WTC11 (cell line): ENCODE measurements around the gene CCDC39. TPM values are rescaled to one million over a fixed set of nuclear protein-coding genes. Genes with fewer than 3 reads are reported as not detected.
"Not testable (repeated sequence)": the region's sequence is repeated elsewhere in the genome, so short reads cannot be mapped to it uniquely, and the experiment has no call there.

Source experiments
- ATAC-seq: fragments of 200-7000 bp; cut with Tn5 transposase; 2 replicates; pipeline ENCODE4 v1.10.0; 2021; ENCODE audit warnings: mild to moderate bottlenecking, moderate library complexity
- CTCF ChIA-PET: fragments of 300-600 bp; sonication (Branson Sonifier 250); formaldehyde crosslinking; loops from one replicate; lab custom pipeline; 2021; ENCODE audit warnings: antibody characterized with exemption; lab: Charles Lee
- POLR2A ChIA-PET: fragments of 350-600 bp; sonication (Branson Sonifier 250); formaldehyde crosslinking; loops from one replicate; lab custom pipeline; 2021; ENCODE audit warnings: antibody characterized with exemption; lab: Charles Lee
- DNase-seq: peaks from one replicate; pipeline ENCODE4 v3.0.0; 2021; ENCODE audit warnings: low spot score
- H3K27ac Mint-ChIP-seq: 2 replicates; pipeline ENCODE4 v1.8.0; 2021; ENCODE audit warnings: mixed read lengths
- H3K27me3 Mint-ChIP-seq: 2 replicates; pipeline ENCODE4 v1.8.0; 2021; ENCODE audit warnings: low read depth, mild to moderate bottlenecking, moderate library complexity, mixed read lengths
- H3K36me3 Mint-ChIP-seq: 2 replicates; pipeline ENCODE4 v1.8.0; 2021; ENCODE audit warnings: mixed read lengths
- H3K4me1 Mint-ChIP-seq: 2 replicates; pipeline ENCODE4 v1.8.0; 2022; ENCODE audit warnings: mixed read lengths
- H3K4me3 Mint-ChIP-seq: 2 replicates; pipeline ENCODE4 v1.8.0; 2021; ENCODE audit warnings: mild to moderate bottlenecking, moderate library complexity, mixed read lengths
- H3K9me3 Mint-ChIP-seq: 2 replicates; pipeline ENCODE4 v1.8.0; 2021; ENCODE audit warnings: mixed read lengths
- ATF3 ChIP-seq: sonication (generic); formaldehyde crosslinking; conservative IDR thresholded peaks from 2 replicates; pipeline ENCODE4 v1.8.1; 2022; ENCODE audit warnings: mild to moderate bottlenecking, missing genetic modification reagents
- ELF4 ChIP-seq: sonication (generic); formaldehyde crosslinking; IDR thresholded peaks from 2 replicates; pipeline ENCODE4 v1.8.1; 2022; ENCODE audit warnings: low read depth, mild to moderate bottlenecking, moderate library complexity, missing genetic modification reagents
- FOXP4 ChIP-seq: sonication (generic); formaldehyde crosslinking; IDR thresholded peaks from 2 replicates; pipeline ENCODE4 v1.8.0; 2022; ENCODE audit warnings: mild to moderate bottlenecking, missing genetic modification reagents
- HMGA2 ChIP-seq: fragments of 250-450 bp; sonication (Bioruptor Pico); IDR thresholded peaks from 2 replicates; pipeline ENCODE4 v1.4.0; 2021; ENCODE audit warnings: mild to moderate bottlenecking, moderate library complexity
- IRF1 ChIP-seq: sonication (generic); formaldehyde crosslinking; IDR thresholded peaks from 2 replicates; pipeline ENCODE4 v1.8.0; 2023; ENCODE audit warnings: missing genetic modification reagents
- JAZF1 ChIP-seq: fragments of 250-450 bp; sonication (Bioruptor Pico); IDR thresholded peaks from 2 replicates; pipeline ENCODE4 v1.9.0; 2021; ENCODE audit warnings: moderate library complexity, mild to moderate bottlenecking, inconsistent platforms
- JUN ChIP-seq: sonication (generic); formaldehyde crosslinking; IDR thresholded peaks from 2 replicates; pipeline ENCODE4 v1.8.0; 2023; ENCODE audit warnings: mild to moderate bottlenecking, missing genetic modification reagents
- PRRX2 ChIP-seq: fragments of 250-450 bp; sonication (Bioruptor Pico); IDR thresholded peaks from 2 replicates; pipeline ENCODE4 v1.8.0; 2021; ENCODE audit warnings: mild to moderate bottlenecking
- ZNF423 ChIP-seq: fragments of 250-450 bp; sonication (Bioruptor Pico); IDR thresholded peaks from 2 replicates; pipeline ENCODE4 v2.1.2; 2022; ENCODE audit warnings: mild to moderate bottlenecking, moderate library complexity
- ZNF425 ChIP-seq: fragments of 250-450 bp; sonication (Bioruptor Pico); conservative IDR thresholded peaks from 2 replicates; pipeline ENCODE4 v1.9.0; 2021; ENCODE audit warnings: mild to moderate bottlenecking
- total RNA-seq: library from RNA; stranded (reverse); gene quantifications from 3 replicates; pipeline ENCODE4 v1.2.3, GENCODE V29; 2021
- TF ChIP-seq, protein P1 (sequence below): sonication (generic); formaldehyde crosslinking; IDR thresholded peaks from 2 replicates; pipeline ENCODE4 v1.8.1; 2022; ENCODE audit warnings: mild to moderate bottlenecking, missing genetic modification reagents, moderate library complexity, borderline replicate concordance
- TF ChIP-seq, protein P2 (sequence below): sonication (generic); formaldehyde crosslinking; IDR thresholded peaks from 2 replicates; pipeline ENCODE4 v1.8.0; 2022; ENCODE audit warnings: missing genetic modification reagents
- TF ChIP-seq, protein P3 (sequence below): sonication (generic); formaldehyde crosslinking; IDR thresholded peaks from 2 replicates; pipeline ENCODE4 v1.8.0; 2022; ENCODE audit warnings: mild to moderate bottlenecking, missing genetic modification reagents

The CCDC39 gene
- total RNA-seq, 1 experiment from 2014 or later, result not detected

DNA sequence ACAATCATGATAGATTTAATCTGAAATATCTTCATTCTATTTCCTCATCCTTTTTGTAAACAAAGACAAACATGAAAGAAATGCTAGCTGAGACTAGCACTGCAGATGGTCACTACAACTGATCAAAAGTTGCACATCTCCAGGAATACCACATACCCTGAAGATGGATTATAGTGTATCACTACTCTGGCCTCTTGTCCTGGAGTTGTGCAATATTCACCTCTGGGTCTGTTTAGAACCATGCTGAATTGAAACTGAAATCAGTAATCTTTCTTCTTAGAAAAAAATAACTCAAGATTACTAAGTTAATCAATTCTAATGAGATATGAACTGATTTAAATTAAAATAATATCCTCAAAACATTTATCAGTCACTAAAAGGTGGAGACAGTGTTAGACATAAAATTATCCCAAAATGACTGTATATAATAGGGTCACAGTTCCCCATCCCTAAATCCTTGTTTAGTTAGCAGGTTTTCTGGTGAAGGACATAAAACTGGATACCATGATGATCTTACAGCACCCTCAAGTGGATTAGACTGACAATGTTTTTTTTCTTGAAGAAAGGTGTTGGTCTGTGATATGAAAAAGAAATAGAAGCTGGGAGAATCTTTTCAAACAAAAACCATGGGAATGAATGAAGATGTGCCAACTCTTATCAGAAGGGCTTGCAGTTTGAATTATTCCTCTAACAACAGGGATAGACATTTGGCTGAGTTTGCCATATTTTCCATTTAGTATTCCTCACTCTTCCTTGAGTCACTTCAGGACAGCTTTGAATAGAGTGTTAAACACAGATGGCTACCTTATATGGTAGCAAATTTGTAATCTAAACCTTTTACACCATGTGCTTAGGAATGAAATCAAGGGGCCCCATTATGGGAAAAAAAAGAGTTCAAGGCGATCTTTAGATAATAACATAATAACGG lies 84.4 kb downstream of the CCDC39 start:
- TF ChIP-seq HMGA2 (CRISPR knock-in tag), result no peak
- no peak for TF ChIP-seq JUN (CRISPR knock-in tag)
- TF ChIP-seq FOXP4 (CRISPR knock-in tag), result no peak
- TF ChIP-seq, protein P1, sequence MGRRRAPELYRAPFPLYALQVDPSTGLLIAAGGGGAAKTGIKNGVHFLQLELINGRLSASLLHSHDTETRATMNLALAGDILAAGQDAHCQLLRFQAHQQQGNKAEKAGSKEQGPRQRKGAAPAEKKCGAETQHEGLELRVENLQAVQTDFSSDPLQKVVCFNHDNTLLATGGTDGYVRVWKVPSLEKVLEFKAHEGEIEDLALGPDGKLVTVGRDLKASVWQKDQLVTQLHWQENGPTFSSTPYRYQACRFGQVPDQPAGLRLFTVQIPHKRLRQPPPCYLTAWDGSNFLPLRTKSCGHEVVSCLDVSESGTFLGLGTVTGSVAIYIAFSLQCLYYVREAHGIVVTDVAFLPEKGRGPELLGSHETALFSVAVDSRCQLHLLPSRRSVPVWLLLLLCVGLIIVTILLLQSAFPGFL (CRISPR knock-in tag), result no peak
- no peak for TF ChIP-seq ELF4 (CRISPR knock-in tag)
- no peak for TF ChIP-seq ZNF423 (CRISPR knock-in tag)
- no peaks in the 10 kb centered on the region for H3K9me3 Mint-ChIP-seq
- ATAC-seq (peak; percentile 41; the same call in 1 of the 2 replicates), DNase-seq (no peak)
- CTCF ChIA-PET, result interaction anchor here (0.6 to 2.2 kb wide), 11 partner anchors 9 to 827 kb away, joined by 3 to 14 read pairs (median 5); no protein-coding TSS in a partner anchor
- no peaks in the 10 kb centered on the region for H3K36me3 Mint-ChIP-seq
- no peaks in the 10 kb centered on the region for H3K4me1 Mint-ChIP-seq
- H3K27me3 Mint-ChIP-seq, result peaks cover 28% of the 10 kb centered on the region
- POLR2A ChIA-PET, result interaction anchor here (0.6 kb wide), 1 partner anchor 783 kb away, joined by 3 read pairs; no protein-coding TSS in a partner anchor
- H3K4me3 Mint-ChIP-seq, result no peak overlapping the region
- no peak overlapping the region for H3K27ac Mint-ChIP-seq

- H3K27me3 Mint-ChIP-seq, result peaks cover 16% of the 10 kb centered on the region
- H3K27ac Mint-ChIP-seq, H3K4me1 Mint-ChIP-seq, POLR2A ChIA-PET, H3K9me3 Mint-ChIP-seq, H3K36me3 Mint-ChIP-seq, CTCF ChIA-PET, DNase-seq, ATAC-seq, H3K4me3 Mint-ChIP-seq: not testable (repeated sequence)
Measured at GRCh38 chr3:180593631-180594030, 85.7 kb downstream of the CCDC39 start.

- Mint-ChIP-seq H3K27ac (no peak overlapping the region), H3K4me3 (no peak overlapping the region), H3K9me3 (no peaks in the 10 kb centered on the region), H3K36me3 (no peaks in the 10 kb centered on the region), H3K27me3 (no peaks in the 10 kb centered on the region), H3K4me1 (peaks cover 4% of the 10 kb centered on the region)
- DNase-seq, result no peak
- no peak for ATAC-seq
- CTCF ChIA-PET, result no interaction called here
- POLR2A ChIA-PET, result no interaction called here
- TF ChIP-seq, protein P2, sequence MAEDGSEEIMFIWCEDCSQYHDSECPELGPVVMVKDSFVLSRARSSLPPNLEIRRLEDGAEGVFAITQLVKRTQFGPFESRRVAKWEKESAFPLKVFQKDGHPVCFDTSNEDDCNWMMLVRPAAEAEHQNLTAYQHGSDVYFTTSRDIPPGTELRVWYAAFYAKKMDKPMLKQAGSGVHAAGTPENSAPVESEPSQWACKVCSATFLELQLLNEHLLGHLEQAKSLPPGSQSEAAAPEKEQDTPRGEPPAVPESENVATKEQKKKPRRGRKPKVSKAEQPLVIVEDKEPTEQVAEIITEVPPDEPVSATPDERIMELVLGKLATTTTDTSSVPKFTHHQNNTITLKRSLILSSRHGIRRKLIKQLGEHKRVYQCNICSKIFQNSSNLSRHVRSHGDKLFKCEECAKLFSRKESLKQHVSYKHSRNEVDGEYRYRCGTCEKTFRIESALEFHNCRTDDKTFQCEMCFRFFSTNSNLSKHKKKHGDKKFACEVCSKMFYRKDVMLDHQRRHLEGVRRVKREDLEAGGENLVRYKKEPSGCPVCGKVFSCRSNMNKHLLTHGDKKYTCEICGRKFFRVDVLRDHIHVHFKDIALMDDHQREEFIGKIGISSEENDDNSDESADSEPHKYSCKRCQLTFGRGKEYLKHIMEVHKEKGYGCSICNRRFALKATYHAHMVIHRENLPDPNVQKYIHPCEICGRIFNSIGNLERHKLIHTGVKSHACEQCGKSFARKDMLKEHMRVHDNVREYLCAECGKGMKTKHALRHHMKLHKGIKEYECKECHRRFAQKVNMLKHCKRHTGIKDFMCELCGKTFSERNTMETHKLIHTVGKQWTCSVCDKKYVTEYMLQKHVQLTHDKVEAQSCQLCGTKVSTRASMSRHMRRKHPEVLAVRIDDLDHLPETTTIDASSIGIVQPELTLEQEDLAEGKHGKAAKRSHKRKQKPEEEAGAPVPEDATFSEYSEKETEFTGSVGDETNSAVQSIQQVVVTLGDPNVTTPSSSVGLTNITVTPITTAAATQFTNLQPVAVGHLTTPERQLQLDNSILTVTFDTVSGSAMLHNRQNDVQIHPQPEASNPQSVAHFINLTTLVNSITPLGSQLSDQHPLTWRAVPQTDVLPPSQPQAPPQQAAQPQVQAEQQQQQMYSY, result no peak
- no peak for TF ChIP-seq IRF1
- no peak for TF ChIP-seq ZNF425 (CRISPR knock-in tag)
- TF ChIP-seq ATF3 (CRISPR knock-in tag), result no peak
- TF ChIP-seq, protein P3, sequence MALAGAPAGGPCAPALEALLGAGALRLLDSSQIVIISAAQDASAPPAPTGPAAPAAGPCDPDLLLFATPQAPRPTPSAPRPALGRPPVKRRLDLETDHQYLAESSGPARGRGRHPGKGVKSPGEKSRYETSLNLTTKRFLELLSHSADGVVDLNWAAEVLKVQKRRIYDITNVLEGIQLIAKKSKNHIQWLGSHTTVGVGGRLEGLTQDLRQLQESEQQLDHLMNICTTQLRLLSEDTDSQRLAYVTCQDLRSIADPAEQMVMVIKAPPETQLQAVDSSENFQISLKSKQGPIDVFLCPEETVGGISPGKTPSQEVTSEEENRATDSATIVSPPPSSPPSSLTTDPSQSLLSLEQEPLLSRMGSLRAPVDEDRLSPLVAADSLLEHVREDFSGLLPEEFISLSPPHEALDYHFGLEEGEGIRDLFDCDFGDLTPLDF (CRISPR knock-in tag), result no peak
- no peak for TF ChIP-seq PRRX2 (CRISPR knock-in tag)
- no peak for TF ChIP-seq JAZF1 (CRISPR knock-in tag)
- TF ChIP-seq, all 79 proteins: peak for 0
Measured at GRCh38 chr3:180590396-180590795, 88.9 kb downstream of the CCDC39 start.
